Cardiac fibroblast (primary cell): Measurements from ENCODE around the gene CLP1.

ENCODE experiments used
- DNase-seq, 2 donors: peaks; one replicate each; pipeline versions ENCODE4 v3.0.0 to v3.0.0-alpha.2; 2010; ENCODE audit warnings: low read depth in 2 of 2
- H3K4me3 ChIP-seq, 2 donors: replicated peaks in 1 of 2; 1 replicate in 1 of 2; 2 replicates in 1 of 2; pipeline ENCODE4 v1.5.1; 2011; ENCODE audit warnings: low read depth in 2 of 2, low read length in 2 of 2, mild to moderate bottlenecking in 2 of 2, moderate library complexity in 1 of 2
- CTCF ChIP-seq: IDR thresholded peaks from one replicate; pipeline ENCODE4 v1.5.1; 2011; ENCODE audit warnings: low read depth, mild to moderate bottlenecking, low read length, inconsistent platforms

CLP1 gene

DNA sequence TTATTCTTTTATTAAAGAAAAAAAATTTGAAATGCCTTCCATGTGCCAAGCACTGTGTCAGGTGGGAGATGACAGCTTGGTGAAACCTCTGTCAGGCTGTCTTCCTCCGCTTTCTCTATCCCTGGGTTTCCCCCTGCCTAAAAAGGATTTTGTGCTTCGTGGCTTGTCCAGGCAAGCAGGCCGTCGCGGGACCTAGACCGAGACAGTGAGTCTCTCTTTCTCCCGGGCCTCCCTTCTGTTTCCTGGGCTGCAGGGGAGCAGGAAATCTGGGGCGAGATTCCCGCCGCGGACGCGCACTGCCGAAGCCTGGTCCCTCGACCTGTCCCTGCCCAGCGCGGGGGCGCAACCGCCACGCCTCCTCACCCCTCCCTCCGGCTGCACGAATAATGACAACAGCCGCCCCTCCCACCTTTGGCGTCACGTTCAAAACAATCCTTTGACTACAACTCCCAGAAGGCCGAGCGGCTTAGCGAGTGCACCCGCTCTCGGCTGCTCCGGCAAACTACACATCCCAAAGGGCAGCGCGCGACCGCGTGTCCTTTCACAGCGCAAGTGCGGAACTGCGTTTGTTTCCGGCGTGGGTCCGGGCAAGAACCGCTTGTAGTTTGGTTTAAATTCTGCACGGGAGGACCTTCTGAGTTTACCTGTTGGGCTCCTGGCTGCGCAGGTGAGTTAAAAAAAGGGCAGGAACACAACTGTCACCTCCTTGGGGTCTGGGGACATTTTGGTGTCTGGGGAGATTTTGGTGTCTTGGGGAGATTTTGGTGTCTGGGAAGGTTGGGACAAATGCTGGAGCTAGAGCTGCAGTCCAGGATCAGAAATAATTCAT lies at the start of gene CLP1:
TSS of gene CLP1 (plus strand) at position 569 of the 829 bp plus-strand sequence. CDS start 1,715 bp downstream, outside the sequence.
- peak; percentile 99 for DNase-seq

GRCh38 chr11:57610170-57610569 lies 47.4 kb upstream of the CLP1 start:
- DNase-seq: no peak
- no peak overlapping the region for H3K4me3 ChIP-seq
- TF ChIP-seq CTCF: no peak

More for the DNA sequence above, at the start of gene CLP1:
- H3K4me3 ChIP-seq: peak within 1 kb of the TSS; percentile 65 to 88
- TF ChIP-seq CTCF: no peak

GRCh38 chr11:57614234-57614772 lies 43.3 kb upstream of the CLP1 start:
- no peak for DNase-seq
- no peak for TF ChIP-seq CTCF
- no peak overlapping the region for H3K4me3 ChIP-seq

DNA sequence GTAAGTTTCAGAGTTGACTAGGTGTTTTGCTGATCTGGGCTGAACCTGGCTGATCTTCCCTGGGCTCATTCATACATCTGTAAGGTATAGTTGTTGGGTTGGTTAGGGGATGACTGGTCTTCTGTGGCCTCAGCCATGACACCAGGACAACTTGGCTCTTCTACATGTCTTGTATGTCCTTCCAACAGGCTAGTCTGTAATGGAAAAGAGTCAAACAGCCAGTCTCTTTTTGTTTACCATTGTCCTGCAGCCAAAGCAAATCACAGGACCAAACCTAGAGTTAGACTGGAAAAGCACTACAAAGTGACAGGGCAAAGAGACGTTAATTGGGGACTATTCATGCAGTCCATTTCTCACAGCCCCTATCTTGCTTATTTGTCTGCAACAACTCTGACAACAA lies 42.3 kb upstream of the CLP1 start:
- no peak for TF ChIP-seq CTCF
- H3K4me3 ChIP-seq: no peak overlapping the region
- DNase-seq: no peak

DNA sequence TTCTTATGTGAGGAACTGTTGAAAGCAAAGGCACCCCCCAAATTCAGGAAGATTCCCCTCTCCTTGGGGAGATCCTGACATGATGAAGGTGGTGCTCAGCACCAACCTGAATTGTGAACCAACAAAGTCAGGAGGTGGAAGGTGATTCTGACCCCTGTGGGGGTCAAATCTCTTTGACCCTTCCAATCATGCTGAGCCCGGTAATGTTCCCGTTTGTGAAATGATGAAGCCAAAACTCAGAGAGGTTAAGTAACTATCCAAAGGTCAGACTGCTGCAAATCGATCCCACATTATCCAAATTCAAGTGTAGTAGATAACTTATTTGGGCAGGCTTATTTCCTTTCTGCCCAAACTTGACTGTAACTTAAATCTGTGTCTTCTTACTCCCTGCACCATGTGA lies 41.0 kb upstream of the CLP1 start:
- H3K4me3 ChIP-seq: no peak overlapping the region
- TF ChIP-seq CTCF: no peak
- DNase-seq: no peak

DNA sequence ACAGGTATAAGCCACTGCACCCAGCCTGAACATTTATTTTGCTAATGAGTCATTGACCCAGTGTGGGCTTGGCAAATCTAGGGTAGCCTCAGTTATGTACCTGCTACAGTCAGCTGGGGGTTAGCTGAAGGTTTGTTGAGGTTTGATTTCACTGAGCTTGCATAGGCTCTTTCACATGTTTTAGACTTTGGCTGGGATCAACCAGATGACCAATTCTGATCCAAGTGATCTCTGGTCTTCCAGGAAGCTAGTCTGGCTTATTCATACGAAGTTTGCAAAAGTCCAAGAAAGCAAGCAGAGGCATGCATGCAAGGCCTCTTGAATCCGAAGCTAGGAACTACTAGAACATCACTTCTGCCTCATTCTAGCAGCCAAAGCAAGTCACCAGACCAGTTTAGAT lies 39.1 kb upstream of the CLP1 start:
- no peak for DNase-seq
- TF ChIP-seq CTCF: no peak
- no peak overlapping the region for H3K4me3 ChIP-seq
